ENCODE data around the gene MAFB. TPM values are rescaled to one million over a fixed set of nuclear protein-coding genes. Genes with fewer than 3 reads are reported as not detected.

The MAFB gene
- total RNA-seq, 1 experiment from 2014 or later: 0.85 TPM

DNA sequence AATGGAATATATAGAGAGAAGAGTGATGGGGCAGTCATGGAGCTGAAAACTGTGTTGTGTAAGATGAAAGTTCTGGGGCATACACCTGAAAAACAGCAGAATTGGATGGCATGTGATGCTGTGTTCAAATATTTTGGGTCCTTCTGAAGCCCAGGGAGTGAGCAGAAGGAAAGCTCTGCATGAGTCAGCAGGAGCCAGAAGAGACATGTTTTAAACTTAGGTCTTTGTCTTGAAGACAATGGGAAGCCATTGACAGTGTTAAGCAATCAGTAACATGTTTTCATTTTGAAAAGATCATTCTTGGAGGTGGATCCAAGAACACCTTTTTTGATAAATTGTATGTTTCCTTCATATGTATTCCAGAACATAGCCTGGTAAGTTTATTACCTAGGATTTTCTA is 38.9 kb upstream of the MAFB start:
- Histone ChIP-seq H3T11ph (ENCODE audit: low read length) (no peak overlapping the region), H3K4me2 (ENCODE audit: insufficient read depth, insufficient read length, low read length) (no peak overlapping the region), H3K9me3 (ENCODE audit: control insufficient read depth, low read depth, low read length) (no peaks in the 10 kb centered on the region), H3K23ac (ENCODE audit: insufficient read length, low read depth, low read length) (no peak overlapping the region), H3K27ac (ENCODE audit: insufficient read length, low read depth, low read length) (no peak overlapping the region), H2AFZ (ENCODE audit: low read length) (no peak overlapping the region), H4K8ac (replicated peaks; ENCODE audit: insufficient read length, low read depth, low read length) (no peak overlapping the region), H2BK15ac (ENCODE audit: low read depth, low read length) (no peak overlapping the region), H4K5ac (ENCODE audit: insufficient read length, low read depth, low read length) (no peak overlapping the region), H2AK5ac (ENCODE audit: insufficient read length, low read length) (no peak overlapping the region), H3K56ac (ENCODE audit: insufficient read length, low read depth, low read length) (no peak overlapping the region), H3K27me3 (ENCODE audit: insufficient read depth, low read length) (no peaks in the 10 kb centered on the region), H3K9ac (ENCODE audit: extremely low read depth, insufficient read length, low read length) (no peak overlapping the region), H2BK20ac (ENCODE audit: low read depth, low read length, poor library complexity, severe bottlenecking) (no peak overlapping the region), H3K4me1 (ENCODE audit: insufficient read depth, low read length) (no peaks in the 10 kb centered on the region), H3K4ac (ENCODE audit: low read depth, low read length) (no peak overlapping the region), H4K91ac (ENCODE audit: insufficient read length, low read depth, low read length) (no peak overlapping the region), H3K23me2 (ENCODE audit: insufficient read length, low read depth, low read length, poor library complexity, severe bottlenecking) (no peaks in the 10 kb centered on the region), H2BK12ac (ENCODE audit: insufficient read length, low read depth, low read length) (no peak overlapping the region), H3K79me2 (ENCODE audit: insufficient read depth, low read length) (no peaks in the 10 kb centered on the region), H3K79me1 (ENCODE audit: insufficient read depth, low read depth, low read length, poor library complexity, severe bottlenecking) (no peaks in the 10 kb centered on the region), H4K20me1 (ENCODE audit: control insufficient read depth, insufficient read depth, insufficient read length) (no peaks in the 10 kb centered on the region), H3K18ac (ENCODE audit: insufficient read length, low read depth, low read length) (no peak overlapping the region), H2BK120ac (ENCODE audit: low read depth, low read length, poor library complexity, severe bottlenecking) (no peak overlapping the region), H3K14ac (ENCODE audit: insufficient read depth, low read length) (no peak overlapping the region), H2BK5ac (ENCODE audit: insufficient read length, low read length) (no peak overlapping the region)
- Mint-ChIP-seq H3K27me3 (ENCODE audit: low read depth) (no peaks in the 10 kb centered on the region; the same call in none of the 2 replicates), H3K4me3 (no peak overlapping the region), H3K36me3 (ENCODE audit: insufficient read depth in 1 of 3, low read depth in 3 of 3) (peaks cover 0 to 4% (median 2%) of the 10 kb centered on the region in 3 experiments; a peak in 2 of 7 replicates), H3K9me3 (peaks cover 4 to 6% of the 10 kb centered on the region in 2 experiments; a peak in 2 of 5 replicates), H3K27ac (no peak overlapping the region), H3K4me1 (peaks cover 7 to 9% of the 10 kb centered on the region in 2 experiments)
- no peak for DNase-seq
- TF ChIP-seq, protein P1, sequence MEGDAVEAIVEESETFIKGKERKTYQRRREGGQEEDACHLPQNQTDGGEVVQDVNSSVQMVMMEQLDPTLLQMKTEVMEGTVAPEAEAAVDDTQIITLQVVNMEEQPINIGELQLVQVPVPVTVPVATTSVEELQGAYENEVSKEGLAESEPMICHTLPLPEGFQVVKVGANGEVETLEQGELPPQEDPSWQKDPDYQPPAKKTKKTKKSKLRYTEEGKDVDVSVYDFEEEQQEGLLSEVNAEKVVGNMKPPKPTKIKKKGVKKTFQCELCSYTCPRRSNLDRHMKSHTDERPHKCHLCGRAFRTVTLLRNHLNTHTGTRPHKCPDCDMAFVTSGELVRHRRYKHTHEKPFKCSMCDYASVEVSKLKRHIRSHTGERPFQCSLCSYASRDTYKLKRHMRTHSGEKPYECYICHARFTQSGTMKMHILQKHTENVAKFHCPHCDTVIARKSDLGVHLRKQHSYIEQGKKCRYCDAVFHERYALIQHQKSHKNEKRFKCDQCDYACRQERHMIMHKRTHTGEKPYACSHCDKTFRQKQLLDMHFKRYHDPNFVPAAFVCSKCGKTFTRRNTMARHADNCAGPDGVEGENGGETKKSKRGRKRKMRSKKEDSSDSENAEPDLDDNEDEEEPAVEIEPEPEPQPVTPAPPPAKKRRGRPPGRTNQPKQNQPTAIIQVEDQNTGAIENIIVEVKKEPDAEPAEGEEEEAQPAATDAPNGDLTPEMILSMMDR (conservative IDR thresholded peaks at IDR 0.05): no peak
